GM19324 (cell line): ENCODE results near the gene XKR7.
A peak's percentile ranks its signal among the peaks of the same experiment; 100 is the strongest.

Experiments used
- ATAC-seq: cut with Tn5 transposase; IDR thresholded peaks from one replicate; pipeline ENCODE4 v1.9.1; 2021; ENCODE audit warnings: mild to moderate bottlenecking, moderate library complexity; ENCODE audit not compliant: unreplicated experiment, low FRiP score

Gene XKR7

GRCh38 chr20:32035426-32035779 is 67.5 kb downstream of the XKR7 start:
- ATAC-seq = no peak

DNA sequence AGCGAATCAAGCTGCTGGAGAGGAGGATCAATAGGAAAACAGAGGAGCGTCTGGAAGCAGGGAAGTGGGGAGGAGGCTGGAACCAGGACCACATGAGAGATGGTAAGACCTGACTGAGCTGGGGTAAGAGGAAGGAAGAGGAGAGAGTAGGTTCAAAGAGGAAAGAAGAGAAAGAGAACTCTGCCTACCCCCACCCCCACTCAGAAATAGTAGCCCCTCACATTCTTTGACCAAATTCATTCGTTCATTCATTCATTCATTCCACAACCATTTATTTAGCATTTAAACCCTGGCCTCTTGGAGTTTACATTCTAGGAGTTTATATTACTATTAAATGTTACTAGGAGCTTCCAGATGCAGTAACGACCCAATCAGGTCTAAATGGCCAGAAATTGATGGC is 68.3 kb downstream of the XKR7 start:
- no peak for ATAC-seq

DNA sequence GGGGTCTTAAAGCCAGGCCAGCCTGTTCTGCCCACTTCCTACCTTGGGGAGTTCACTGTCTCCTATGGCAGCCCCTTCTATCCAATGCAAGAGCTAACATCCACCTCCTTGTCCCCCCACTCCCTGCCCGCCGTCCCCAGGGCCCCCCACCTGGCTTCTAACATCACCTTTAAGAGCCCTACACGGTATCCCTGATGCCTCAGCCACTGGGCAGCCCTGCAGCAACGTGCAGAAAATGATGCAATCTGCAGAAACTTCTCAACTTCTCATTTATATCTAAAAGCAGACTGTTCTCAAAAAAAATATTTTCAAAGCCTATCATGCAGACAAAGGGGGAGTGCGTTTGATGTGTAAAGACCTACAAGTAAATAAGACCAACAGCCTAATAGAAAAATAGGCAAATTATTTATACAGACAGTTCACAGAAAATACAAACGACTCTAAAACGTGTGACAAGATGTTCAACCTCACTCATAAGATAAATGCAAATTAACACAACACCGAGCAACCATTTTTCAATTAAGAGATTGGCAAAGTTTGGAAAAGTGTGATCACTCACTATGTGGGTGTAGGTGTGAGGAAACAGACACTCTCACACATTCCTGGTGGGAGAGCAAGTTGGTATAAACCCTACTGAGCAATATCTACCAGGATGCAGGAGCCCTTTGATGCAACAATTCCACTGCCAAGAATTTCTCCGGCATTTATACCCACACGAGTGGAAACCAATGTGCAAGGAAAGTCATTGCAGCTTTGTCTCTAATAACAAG is 69.0 kb downstream of the XKR7 start:
- no peak for ATAC-seq

DNA sequence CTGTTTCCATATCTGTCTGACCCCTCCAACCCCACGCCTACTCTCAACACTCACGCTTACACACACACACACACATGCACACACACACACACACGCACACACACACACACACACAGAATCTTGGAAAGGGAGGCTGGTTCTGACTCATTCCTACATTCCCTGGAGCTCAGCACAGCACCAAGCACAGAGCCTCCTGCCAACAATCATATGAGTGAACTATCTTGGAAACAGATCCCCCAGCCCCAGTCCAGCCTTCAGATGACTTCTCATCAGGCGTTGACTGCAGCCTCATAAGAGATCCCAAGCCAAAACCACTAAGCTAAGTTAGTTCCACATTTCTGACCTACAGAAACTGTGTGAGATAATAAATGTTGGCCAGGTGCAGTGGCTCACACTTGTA is 70.0 kb downstream of the XKR7 start:
- ATAC-seq = no peak

- peak; percentile 54 for ATAC-seq
Measured at GRCh38 chr20:32040142-32040953, 72.4 kb downstream of the XKR7 start.

- ATAC-seq = no peak
Measured at GRCh38 chr20:32045999-32046398, 78.0 kb downstream of the XKR7 start.

- no peak for ATAC-seq
Measured at GRCh38 chr20:32050324-32050841, 82.4 kb downstream of the XKR7 start.

DNA sequence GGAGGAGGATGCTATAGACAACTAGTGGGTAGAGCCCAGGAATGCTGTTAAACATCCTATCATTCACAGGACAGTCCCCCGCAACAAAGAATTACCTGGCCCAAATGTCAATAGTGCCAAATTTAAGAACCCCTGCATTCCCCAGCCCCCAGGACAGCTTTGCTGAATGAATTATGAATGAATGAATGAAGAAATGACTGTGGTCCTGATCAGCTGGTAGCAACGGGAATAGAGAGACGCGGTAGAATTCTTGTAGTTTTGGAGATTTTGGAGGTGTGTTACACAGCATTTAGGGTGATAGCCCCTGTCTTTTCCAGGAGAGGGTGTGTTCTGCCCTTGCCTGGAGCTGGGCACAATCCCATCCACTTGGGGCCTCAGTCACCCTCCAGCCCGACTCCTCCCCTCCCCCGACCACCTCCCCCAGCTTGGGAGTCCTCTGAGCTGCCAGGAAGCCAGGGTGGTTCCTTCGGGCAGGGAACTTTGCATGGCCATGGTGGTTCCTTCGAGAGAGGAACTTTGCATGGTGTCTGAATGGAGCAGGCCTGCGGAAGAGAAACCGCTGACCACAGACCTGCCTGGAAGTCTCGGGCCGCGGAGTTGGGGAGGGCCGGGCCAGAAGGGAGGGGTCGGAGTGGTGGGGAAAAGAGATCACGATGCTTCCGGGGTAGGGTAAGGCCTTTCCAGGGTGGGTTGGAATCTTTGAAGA is 83.1 kb downstream of the XKR7 start:
- no peak for ATAC-seq

GRCh38 chr20:32051720-32052089 is 83.8 kb downstream of the XKR7 start:
- no peak for ATAC-seq

- no peak for ATAC-seq
Measured at GRCh38 chr20:32052090-32052777, 84.3 kb downstream of the XKR7 start, which contains the start of gene HCK. Gene HCK (plus strand): TSS chr20:32052242.

GRCh38 chr20:32052778-32053362 is 84.9 kb downstream of the XKR7 start:
- no peak for ATAC-seq
